Glomerular endothelial cell (primary cell): ENCODE results near the gene ARL8B. TPM values are rescaled to one million over a fixed set of nuclear protein-coding genes. Genes with fewer than 3 reads are reported as not detected.
"Not testable (repeated sequence)": the region's sequence is repeated elsewhere in the genome, so short reads cannot be mapped to it uniquely, and the experiment has no call there.

Experiments
- DNase-seq: peaks from one replicate; pipeline ENCODE4 v3.0.0-alpha.2; 2011; ENCODE audit warnings: low read depth, low spot score; ENCODE audit errors: extremely low read depth
- total RNA-seq: library from RNA; depleted of rRNA; stranded (reverse); fragments of >200 nt; gene quantifications from 2 replicates; pipeline ENCODE4 v1.2.3, GENCODE V29; 2015

ARL8B gene
- total RNA-seq: 45.9 and 50.8 TPM in 2 replicates

DNA sequence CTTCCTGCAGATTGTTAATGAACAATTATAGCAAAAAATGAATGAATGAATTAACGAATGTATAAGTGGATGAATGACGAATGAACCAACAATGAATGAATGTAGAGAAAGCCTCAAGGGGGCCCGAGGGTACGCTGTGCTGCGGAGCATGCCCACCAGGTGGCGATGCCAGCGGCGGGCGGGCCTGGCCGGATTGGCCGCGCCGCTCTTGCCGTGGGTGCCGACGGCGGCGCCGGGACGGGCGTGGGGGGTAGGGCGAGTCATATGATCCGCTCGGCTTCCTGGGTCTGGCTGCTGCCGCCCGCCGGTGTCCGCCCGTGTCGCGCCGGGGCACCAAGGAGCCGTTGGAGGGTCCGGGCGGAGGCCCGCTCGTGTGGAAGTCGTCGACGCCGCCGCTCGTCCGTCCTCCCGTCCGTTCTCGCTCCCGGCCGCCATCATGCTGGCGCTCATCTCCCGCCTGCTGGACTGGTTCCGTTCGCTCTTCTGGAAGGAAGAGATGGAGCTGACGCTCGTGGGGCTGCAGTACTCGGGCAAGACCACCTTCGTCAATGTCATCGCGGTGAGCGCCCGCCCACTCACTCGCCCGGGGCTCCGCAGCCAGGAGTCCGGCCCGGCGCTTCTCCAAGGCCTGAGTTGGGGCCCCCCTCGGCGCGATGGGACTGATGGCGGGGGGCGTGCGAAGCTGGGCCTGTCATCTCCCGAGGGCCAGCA, at the start of gene ARL8B:
ARL8B (plus strand) TSS at position 263 of the 711 bp plus-strand sequence; CDS start at position 437, 174 bp downstream.
- no peak for DNase-seq

DNA sequence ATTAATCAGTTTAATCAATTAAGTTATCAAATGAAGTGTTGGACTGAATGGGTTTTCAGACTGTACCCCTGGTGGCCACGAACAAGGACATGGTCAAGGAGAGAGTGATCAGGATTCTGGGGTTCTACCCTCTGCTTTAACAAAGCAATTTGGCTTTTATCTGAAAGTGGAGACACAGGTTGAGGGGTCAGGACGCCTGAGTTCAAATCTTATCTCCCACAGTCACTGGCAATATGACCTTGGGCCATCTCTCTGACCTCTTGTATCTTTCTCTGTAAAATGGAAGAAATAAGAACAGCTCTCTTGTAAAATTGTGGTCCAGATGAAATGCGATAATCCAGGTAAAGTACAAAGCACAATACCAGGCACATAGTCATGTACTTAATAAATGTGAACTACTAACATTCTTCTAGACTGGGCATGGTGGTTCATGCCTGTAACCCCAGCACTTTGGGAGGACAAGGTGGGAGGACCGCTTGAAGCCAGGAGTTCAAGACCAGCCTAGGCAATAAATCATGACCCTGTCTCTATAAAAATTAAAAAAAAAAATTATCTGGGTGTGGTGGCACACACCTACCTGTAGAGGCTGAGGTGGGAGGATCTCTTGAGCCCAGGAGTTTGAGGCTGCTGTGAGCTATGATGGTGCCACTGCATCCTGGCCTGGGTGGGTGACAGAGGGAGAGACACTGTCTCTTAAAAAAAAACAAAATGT, 48.6 kb upstream of the ARL8B start:
- no peak for DNase-seq

DNA sequence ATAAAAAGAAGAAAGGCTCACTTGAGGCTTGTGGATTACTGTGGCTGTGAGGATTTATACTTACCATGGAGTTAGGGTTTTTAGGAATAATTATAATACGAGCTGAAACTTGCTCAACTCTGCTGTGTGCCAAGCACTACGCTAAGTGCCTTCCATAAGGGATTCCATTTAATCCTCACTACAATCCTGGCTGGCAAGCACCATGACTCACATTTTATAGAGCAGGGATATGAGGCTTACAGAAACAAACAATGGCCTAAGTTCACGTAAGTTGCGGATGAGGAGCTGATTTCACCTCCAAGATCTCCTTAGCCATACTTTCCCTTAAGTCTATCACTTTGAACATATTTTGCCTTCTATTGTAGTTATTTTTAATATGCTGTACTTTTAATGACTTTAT, 43.9 kb upstream of the ARL8B start:
- DNase-seq: no peak

DNA sequence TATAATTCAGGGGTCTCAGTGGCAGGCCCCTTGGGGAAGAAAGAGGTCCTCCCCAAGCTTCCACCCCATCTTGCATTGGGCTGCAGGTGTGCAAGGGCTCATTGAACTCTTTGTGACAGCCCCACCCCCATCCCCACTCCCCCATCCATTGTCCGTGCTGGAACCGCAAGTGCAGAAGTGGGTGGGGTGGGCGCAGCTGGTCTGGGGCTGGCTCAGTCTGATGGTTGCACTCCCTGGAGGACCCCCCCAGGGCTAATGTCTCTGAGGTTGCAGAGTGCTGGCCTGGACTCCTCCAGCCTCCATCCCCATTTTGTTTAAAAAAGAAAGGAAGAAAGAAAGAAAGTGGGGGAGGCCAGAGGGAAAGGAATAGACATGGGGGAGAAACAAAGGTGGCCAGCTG, 42.3 kb upstream of the ARL8B start:
- DNase-seq: no peak

- no peak for DNase-seq
Measured at GRCh38 chr3:5080779-5081550, 41.1 kb upstream of the ARL8B start.

- not testable (repeated sequence) for DNase-seq
Measured at GRCh38 chr3:5081973-5082788, 39.9 kb upstream of the ARL8B start.

- no peak for DNase-seq
Measured at GRCh38 chr3:5082789-5083115, 39.3 kb upstream of the ARL8B start.

DNA sequence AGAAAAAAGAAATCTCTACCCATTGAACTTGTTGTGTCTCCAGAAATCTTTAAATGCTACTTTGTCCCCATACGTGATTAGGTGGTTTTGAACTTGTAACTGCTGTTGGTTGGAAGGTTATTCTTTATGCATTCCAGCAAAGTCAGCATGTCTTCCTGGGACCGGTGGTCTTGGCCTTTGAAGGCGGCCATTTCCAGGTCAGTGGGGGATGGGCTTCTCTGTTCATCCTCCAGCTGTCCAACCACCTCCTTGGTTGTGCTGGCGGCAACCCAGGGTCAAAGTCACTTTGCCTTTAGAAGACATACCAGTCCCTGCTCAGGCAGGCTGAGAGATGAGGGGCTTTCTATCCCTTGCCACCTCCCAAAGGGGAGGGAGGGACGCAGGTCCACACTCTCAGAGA, 37.9 kb upstream of the ARL8B start:
- DNase-seq: no peak

GRCh38 chr3:5086708-5087107, 35.4 kb upstream of the ARL8B start:
- DNase-seq: no peak

DNA sequence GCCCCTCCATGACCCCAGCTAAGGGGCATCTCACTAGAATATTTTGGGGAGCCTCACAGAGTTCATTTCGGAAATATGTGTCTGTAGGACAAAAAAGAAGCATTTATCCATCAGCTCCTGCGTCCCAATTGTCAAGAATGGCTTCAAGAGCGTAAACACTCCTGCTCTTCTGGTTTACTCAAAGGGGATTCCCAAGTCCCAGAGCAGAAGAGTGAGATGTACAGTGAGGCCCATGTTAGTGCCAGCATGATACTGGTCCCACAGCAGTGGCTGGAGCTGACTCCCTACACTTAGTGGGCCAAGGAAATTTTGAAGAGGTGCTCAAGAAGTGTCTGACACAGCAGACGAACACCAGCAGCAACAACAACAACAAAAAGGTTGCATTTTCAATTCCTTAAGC, 34.9 kb upstream of the ARL8B start:
- no peak for DNase-seq

DNA sequence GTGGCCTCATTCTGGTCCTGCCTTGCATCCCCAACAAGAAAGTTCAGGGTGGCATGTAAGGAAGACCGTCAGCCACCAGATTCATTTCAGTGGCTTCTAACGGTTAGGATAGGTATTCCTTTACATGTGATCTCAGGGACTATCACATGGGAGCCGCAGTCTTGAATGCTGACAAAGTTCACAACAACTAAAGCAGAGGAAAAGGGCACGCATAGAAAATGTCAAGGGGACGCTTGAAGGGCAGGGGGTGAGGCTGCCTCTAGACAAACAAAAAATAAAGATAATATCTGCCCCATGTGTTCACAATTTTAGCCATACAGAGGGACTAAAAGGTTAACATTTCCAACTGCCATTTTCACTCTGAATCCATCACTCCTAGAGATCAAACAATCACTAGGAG, 31.9 kb upstream of the ARL8B start:
- DNase-seq: no peak

- no peak for DNase-seq
Measured at GRCh38 chr3:5092018-5092417, 30.1 kb upstream of the ARL8B start.

DNA sequence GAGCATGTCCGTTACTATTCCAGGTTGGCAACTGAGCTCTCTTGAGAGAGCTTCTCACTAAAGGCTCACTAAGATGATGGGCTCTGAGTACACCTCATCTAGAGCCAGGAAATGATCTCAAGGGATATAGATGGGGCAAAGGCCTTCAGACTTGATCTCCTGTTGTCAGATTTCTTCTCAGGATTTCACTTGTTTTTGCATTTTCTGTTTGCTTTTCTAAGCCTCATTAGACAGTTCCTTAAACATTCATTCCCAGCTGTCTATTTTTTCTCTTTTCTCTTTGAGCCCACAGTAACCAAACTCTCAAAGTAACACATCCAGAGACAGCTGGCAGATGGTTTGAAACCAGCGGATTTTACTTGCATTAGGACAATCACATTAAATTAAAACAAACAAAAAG, 28.4 kb upstream of the ARL8B start:
- DNase-seq: no peak

- DNase-seq: no peak
Measured at GRCh38 chr3:5095886-5096285, 26.2 kb upstream of the ARL8B start.

- no peak for DNase-seq
Measured at GRCh38 chr3:5096336-5097008, 25.6 kb upstream of the ARL8B start.

DNA sequence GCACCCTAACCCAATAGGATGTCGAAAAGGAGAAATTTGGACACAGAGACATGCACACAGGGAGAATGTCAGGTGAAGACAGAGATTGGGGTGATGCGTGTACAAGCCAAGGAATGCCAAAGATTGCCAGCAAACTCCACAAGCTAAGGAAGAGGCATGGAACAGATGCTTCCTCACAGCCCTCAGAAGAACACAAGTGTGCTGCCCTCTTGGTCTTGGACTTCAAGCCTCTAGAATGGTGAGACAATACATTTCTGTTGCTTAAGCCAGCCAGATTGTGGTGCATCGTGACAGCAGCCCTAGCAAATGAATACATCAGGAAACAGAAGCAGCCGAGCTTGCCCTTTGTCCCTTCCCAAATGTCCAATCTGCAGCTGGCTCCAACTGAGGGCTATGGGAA, 23.7 kb upstream of the ARL8B start:
- no peak for DNase-seq

DNA sequence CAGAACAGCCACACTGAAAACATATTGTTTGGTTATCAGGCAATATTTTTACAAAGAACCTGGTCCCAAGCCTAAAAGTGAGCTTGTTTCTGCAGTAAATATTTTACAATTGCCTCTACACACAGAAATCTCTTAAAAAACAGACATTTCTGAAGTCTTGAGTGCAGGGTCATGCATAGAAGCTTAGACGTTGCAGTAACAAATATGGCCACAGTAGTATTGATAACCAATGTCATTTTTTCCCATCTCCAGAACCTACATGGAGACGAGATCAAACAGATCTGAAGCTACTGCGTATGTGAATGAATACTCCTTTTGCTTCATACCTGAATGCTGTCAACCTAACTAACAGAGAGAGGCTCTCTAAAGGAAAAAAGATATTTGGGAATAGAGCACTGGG, 19.6 kb upstream of the ARL8B start:
- no peak for DNase-seq

DNA sequence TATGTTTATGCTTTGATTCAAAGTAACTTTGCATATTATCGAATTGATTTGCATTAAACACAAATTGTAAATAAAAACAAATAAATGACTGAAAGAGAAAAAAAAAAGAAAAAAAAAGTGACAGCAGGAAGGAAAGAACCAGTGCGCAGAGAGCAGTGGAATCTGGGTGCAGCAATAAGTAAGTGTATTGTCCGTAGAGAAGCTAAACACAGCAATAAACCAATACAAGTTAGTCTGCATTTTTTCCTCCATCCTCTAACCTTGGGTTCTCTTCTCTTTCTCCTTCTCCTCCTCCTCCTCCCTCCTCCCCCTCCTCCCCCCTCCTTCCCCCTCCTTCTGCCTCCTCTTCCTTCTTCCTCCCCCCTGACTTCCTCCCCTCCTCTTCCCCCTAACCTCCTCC, 18.3 kb upstream of the ARL8B start:
- DNase-seq: no peak

GRCh38 chr3:5105050-5105449, 17.0 kb upstream of the ARL8B start:
- DNase-seq: no peak

GRCh38 chr3:5106371-5106770, 15.7 kb upstream of the ARL8B start:
- DNase-seq: not testable (repeated sequence)
